MM.1S (cell line): Measurements from ENCODE around the gene PXT1.

Experiments
- DNase-seq: peaks from one replicate; pipeline ENCODE4 v3.0.0-alpha.2; 2015
- H2AFZ ChIP-seq: fragments of 300-600 bp; sonication (generic); 2 replicates; pipeline ENCODE4 v1.6.0; 2016; ENCODE audit warnings: antibody characterized with exemption, low read length
- H3F3A ChIP-seq: fragments of 300-600 bp; sonication (generic); 2 replicates; pipeline ENCODE4 v1.6.1; 2016; ENCODE audit warnings: mild to moderate bottlenecking, antibody characterized with exemption, low read length, moderate library complexity, mixed read lengths; ENCODE audit not compliant: insufficient read depth
- H3K27ac ChIP-seq: fragments of 300-600 bp; sonication (generic); 2 replicates; pipeline ENCODE4 v1.5.1; 2016; ENCODE audit warnings: mild to moderate bottlenecking, low read length
- H3K27me3 ChIP-seq: fragments of 300-600 bp; sonication (generic); replicated peaks from 2 replicates; pipeline ENCODE4 v1.6.0; 2016; ENCODE audit warnings: low read length; ENCODE audit not compliant: insufficient read depth
- H3K36me3 ChIP-seq: fragments of 300-600 bp; sonication (generic); replicated peaks from 2 replicates; pipeline ENCODE4 v1.6.1; 2016; ENCODE audit warnings: mild to moderate bottlenecking, low read length, mixed read lengths; ENCODE audit not compliant: insufficient read depth
- H3K4me1 ChIP-seq: fragments of 300-600 bp; sonication (generic); 2 replicates; pipeline ENCODE4 v1.6.1; 2016; ENCODE audit warnings: low read length, mixed read lengths
- H3K4me2 ChIP-seq: fragments of 300-600 bp; sonication (generic); 2 replicates; pipeline ENCODE4 v1.6.0; 2016; ENCODE audit warnings: low read depth, low read length
- H3K4me3 ChIP-seq: fragments of 300-600 bp; sonication (generic); 2 replicates; pipeline ENCODE4 v1.5.1; 2016; ENCODE audit warnings: low read length, mixed read lengths
- H3K79me2 ChIP-seq: fragments of 300-600 bp; sonication (generic); 2 replicates; pipeline ENCODE4 v1.6.1; 2016; ENCODE audit warnings: mixed run types, low read length, mixed read lengths
- H3K9ac ChIP-seq: fragments of 300-600 bp; sonication (generic); 2 replicates; pipeline ENCODE4 v1.6.1; 2016; ENCODE audit warnings: low read length, mixed read lengths
- H3K9me2 ChIP-seq: fragments of 300-600 bp; sonication (generic); replicated peaks from 2 replicates; pipeline ENCODE4 v1.6.1; 2016; ENCODE audit warnings: mild to moderate bottlenecking, low read length, mixed read lengths; ENCODE audit not compliant: insufficient read depth
- H3K9me3 ChIP-seq: fragments of 300-600 bp; sonication (generic); replicated peaks from 2 replicates; pipeline ENCODE4 v1.6.1; 2016; ENCODE audit warnings: mild to moderate bottlenecking, low read length, mixed read lengths; ENCODE audit not compliant: insufficient read depth
- H4K20me1 ChIP-seq: fragments of 300-600 bp; sonication (generic); 2 replicates; pipeline ENCODE4 v1.6.1; 2016; ENCODE audit warnings: mild to moderate bottlenecking, low read length, moderate library complexity, mixed read lengths; ENCODE audit not compliant: insufficient read depth
- CTCF ChIP-seq: fragments of 300-600 bp; sonication (generic); IDR thresholded peaks from 2 replicates; pipeline ENCODE4 v1.5.1; 2016; ENCODE audit warnings: antibody characterized with exemption, low read length, mixed read lengths
- EZH2 ChIP-seq: fragments of 300-600 bp; sonication (generic); optimal IDR thresholded peaks from 2 replicates; pipeline ENCODE3; 2017; ENCODE audit warnings: low read depth, mild to moderate bottlenecking, antibody characterized with exemption, low read length, mixed read lengths
- EZH2phosphoT487 ChIP-seq: fragments of 300-600 bp; sonication (generic); IDR thresholded peaks from 2 replicates; pipeline ENCODE4 v1.6.1; 2018; ENCODE audit warnings: antibody characterized with exemption, low read length

Gene PXT1

GRCh38 chr6:36373368-36374019 lies 69.2 kb downstream of the PXT1 start:
- Histone ChIP-seq H3F3A (no peaks in the 10 kb centered on the region), H3K79me2 (no peaks in the 10 kb centered on the region), H3K4me1 (no peaks in the 10 kb centered on the region), H3K4me2 (no peak overlapping the region), H3K9me2 (no peaks in the 10 kb centered on the region), H3K27me3 (no peaks in the 10 kb centered on the region), H3K4me3 (no peak overlapping the region), H3K9ac (no peak overlapping the region), H3K27ac (no peak overlapping the region), H3K36me3 (no peaks in the 10 kb centered on the region), H3K9me3 (no peaks in the 10 kb centered on the region), H2AFZ (no peak overlapping the region), H4K20me1 (no peaks in the 10 kb centered on the region)
- no peak for DNase-seq
- TF ChIP-seq CTCF: no peak

- Histone ChIP-seq H3K4me1 (no peaks in the 10 kb centered on the region), H3K4me2 (no peak overlapping the region), H2AFZ (no peak overlapping the region), H3F3A (no peaks in the 10 kb centered on the region), H3K27ac (no peak overlapping the region), H3K9me3 (no peaks in the 10 kb centered on the region), H3K27me3 (no peaks in the 10 kb centered on the region), H4K20me1 (no peaks in the 10 kb centered on the region), H3K79me2 (no peaks in the 10 kb centered on the region), H3K4me3 (no peak overlapping the region), H3K9ac (no peak overlapping the region), H3K9me2 (no peaks in the 10 kb centered on the region), H3K36me3 (no peaks in the 10 kb centered on the region)
- DNase-seq: no peak
- TF ChIP-seq EZH2 (no peak), EZH2phosphoT487 (no peak), CTCF (no peak)
These were observed 70.6 kb downstream of the PXT1 start for GRCh38 chr6:36372088-36372487.

GRCh38 chr6:36371211-36371610 lies 71.4 kb downstream of the PXT1 start:
- Histone ChIP-seq H3K4me3 (no peak overlapping the region), H3K36me3 (no peaks in the 10 kb centered on the region), H3K27ac (no peak overlapping the region), H3K79me2 (no peaks in the 10 kb centered on the region), H3K9ac (no peak overlapping the region), H3F3A (no peaks in the 10 kb centered on the region), H3K9me3 (no peaks in the 10 kb centered on the region), H3K4me1 (no peaks in the 10 kb centered on the region), H3K27me3 (no peaks in the 10 kb centered on the region), H3K9me2 (no peaks in the 10 kb centered on the region), H4K20me1 (no peaks in the 10 kb centered on the region), H2AFZ (no peak overlapping the region), H3K4me2 (no peak overlapping the region)
- no peak for DNase-seq
- TF ChIP-seq CTCF: no peak
- no peak for TF ChIP-seq EZH2phosphoT487
- TF ChIP-seq EZH2: no peak
